Lower leg skin (tissue), 4 donors: ENCODE data around the gene ACTN4. TPM values are rescaled to one million over a fixed set of nuclear protein-coding genes. Genes with fewer than 3 reads are reported as not detected.

Experiments used
- DNase-seq, 2 donors: peaks; one replicate each; pipeline ENCODE4 v3.0.0-alpha.2; 2019; ENCODE audit warnings: low spot score in 2 of 2
- H3K4me3 ChIP-seq: fragments of 200-600 bp; sonication (generic); 2 replicates; pipeline ENCODE4 v1.5.1; 2017; ENCODE audit warnings: mild to moderate bottlenecking, low read depth; ENCODE audit not compliant: poor library complexity, severe bottlenecking
- CTCF ChIP-seq, 3 donors: fragments of 450-650 bp; IDR thresholded peaks; one replicate each; pipeline ENCODE4 v1.5.1; 2016; ENCODE audit warnings: antibody characterized with exemption in 3 of 3, mild to moderate bottlenecking in 3 of 3, moderate library complexity in 2 of 3
- POLR2A ChIP-seq, 2 donors: fragments of 450-650 bp; IDR thresholded peaks; one replicate each; pipeline ENCODE4 v1.6.1; 2016 to 2017; ENCODE audit warnings: antibody characterized with exemption in 2 of 2, mild to moderate bottlenecking in 1 of 2, moderate library complexity in 1 of 2
- WGBS, 2 donors: methylation state at CpG; one replicate each; pipeline ENCODE4 v1.1.5; 2018; 5-methylcytosine and 5-hydroxymethylcytosine counted together
- intact Hi-C: fragments of 100-400 bp; cut with DNase I; formaldehyde crosslinking; loops from one replicate; pipeline ENCODE4 v1.15.0; 2023; ENCODE audit warnings: low total_unique reads
- total RNA-seq, 4 donors: library from RNA; depleted of rRNA; stranded (reverse); fragments of >200 nt; gene quantifications; one replicate each; pipeline ENCODE4 v1.1.0, GENCODE V29; 2016

ACTN4 gene
- total RNA-seq, 4 donors from 2014 or later = 411 to 572 (median 469) TPM

DNA sequence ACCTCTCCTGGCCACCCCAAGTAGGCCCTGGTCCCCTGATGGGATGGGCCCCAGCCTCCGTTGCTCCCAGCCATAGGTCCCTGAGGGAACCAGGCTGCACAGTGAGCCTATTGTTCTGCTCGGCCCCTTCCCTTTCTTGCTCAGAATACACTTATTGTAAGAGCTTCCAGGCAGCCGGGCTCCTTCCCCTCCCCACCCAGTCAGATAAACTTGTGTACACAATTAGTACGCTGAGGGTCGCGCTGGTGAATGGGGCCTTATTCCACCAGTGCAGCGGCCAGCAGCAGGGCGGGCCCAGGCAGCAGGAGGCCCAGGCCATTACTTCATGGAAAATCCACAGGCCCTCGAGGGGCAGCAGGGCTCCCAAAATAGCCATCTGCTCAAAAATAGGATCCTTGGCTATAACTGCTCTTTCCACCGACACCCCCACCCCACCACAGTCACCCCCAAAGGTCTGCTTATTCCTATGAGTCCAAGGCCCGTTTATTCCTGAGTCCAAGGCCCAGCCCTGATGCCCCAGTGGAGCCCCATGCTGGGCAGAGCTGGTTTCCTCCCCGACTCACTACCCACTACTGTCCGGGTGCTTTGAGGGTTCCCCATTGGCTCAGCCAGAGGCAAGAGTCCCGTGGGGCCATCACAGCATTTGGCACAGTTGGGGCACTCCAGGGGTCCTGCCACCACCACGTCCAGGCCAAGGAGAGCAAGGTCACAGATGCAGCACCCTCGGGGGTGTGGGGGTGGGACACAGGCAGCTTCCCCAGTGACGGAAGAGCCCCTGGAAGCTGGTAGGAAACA, 74.7 kb downstream of the ACTN4 start:
- intact Hi-C loops = loop anchor here (10.0 kb wide), 1 partner anchor 203 kb away; no protein-coding TSS in a partner anchor
- H3K4me3 ChIP-seq = no peak overlapping the region
- 68 to 75% methylated on average over 17 of the region's 17 CpGs for WGBS, 2 donors
- TF ChIP-seq CTCF (IDR thresholded peaks at IDR 0.05) = no peak
- no peak for TF ChIP-seq POLR2A (IDR thresholded peaks at IDR 0.05)
- DNase-seq = no peak

DNA sequence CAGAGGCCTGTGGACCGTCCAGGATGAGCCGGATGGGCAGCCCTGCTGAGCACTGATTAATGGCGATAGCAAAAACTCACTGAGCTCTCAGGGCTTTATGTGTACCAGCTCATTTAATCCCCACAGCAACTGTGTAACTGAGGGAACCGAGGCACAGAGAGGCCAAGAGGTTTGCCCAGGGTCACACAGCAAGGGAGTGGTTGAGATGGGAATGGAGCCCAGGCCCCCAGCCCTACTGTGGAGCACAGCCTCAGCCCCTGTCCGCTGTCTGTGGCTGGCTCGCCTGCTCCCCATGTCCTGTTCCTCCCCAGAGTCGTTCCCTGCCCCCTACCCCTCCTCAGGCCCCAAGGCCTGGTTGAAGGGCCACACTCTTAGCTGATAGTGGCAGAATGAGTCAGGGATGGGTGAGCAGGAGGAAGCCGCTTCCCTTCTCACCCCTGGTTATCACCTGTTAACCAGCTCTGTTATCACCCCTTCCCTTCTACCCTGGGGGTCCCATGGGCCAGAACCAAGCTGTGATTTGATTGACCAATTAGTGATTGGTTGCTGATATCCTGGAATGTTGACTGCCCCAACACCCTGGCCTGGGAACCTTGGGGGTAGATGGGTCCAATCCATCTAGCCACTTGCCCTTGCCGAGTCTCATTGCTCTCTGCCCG, 75.6 kb downstream of the ACTN4 start:
- H3K4me3 ChIP-seq = no peak overlapping the region
- intact Hi-C loops = loop anchor here (10.0 kb wide), 1 partner anchor 202 kb away; no protein-coding TSS in a partner anchor
- DNase-seq = no peak
- WGBS, 2 donors = 90 to 96% methylated on average over 9 to 10 of the region's 10 CpGs
- TF ChIP-seq CTCF (IDR thresholded peaks at IDR 0.05) (no peak), POLR2A (IDR thresholded peaks at IDR 0.05) (no peak)

GRCh38 chr19:38723606-38723965, 76.1 kb downstream of the ACTN4 start:
- intact Hi-C loops = loop anchor here (10.0 kb wide), 1 partner anchor 201 kb away; no protein-coding TSS in a partner anchor
- no peak overlapping the region for H3K4me3 ChIP-seq
- TF ChIP-seq POLR2A (IDR thresholded peaks at IDR 0.05) = no peak
- no peak for TF ChIP-seq CTCF (IDR thresholded peaks at IDR 0.05)
- no peak for DNase-seq
- WGBS, 2 donors = 82 to 84% methylated on average over 8 to 11 of the region's 11 CpGs

- WGBS, 2 donors = 95% methylated on average over 33 to 36 of the region's 42 CpGs
- intact Hi-C loops = loop anchor here (10.0 kb wide), 1 partner anchor 201 kb away; no protein-coding TSS in a partner anchor
- TF ChIP-seq CTCF (IDR thresholded peaks at IDR 0.05) (no peak), POLR2A (IDR thresholded peaks at IDR 0.05) (no peak)
Measured at GRCh38 chr19:38723990-38724854, 76.8 kb downstream of the ACTN4 start.

DNA sequence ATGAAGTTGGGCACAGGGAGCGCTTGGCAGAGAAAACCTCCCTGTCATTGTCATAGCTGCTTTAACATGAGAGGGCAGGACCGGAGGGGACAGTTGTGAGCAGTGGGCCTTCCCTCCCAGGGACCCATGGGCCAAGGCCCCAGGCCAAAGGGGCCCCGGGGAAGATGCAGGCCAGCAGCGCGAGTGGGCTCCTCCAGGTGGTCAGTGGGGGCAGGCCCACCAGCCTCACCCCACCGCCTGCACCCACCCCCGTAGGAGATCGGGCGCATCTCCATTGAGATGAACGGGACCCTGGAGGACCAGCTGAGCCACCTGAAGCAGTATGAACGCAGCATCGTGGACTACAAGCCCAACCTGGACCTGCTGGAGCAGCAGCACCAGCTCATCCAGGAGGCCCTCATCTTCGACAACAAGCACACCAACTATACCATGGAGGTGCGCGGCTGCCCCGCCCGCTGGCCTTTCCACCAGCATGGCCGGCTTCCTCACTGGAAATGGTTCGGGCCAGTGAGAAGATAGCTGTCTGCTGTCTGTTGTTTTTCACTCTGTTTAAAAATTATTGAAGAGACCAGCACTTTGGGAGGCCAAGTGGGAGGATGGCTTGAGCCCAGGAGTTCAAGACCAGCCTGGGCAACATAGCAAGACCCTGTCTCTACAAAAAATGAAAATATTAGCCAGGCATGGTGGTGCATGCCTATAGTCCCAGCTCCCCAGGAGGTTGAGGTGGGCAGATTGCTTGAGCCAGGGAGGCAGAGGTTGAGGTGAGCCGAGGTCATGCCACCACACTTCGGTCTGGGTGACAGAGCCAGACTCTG, 78.2 kb downstream of the ACTN4 start:
- intact Hi-C loops = loop anchor here (10.0 kb wide), 1 partner anchor 199 kb away; no protein-coding TSS in a partner anchor
- TF ChIP-seq POLR2A (IDR thresholded peaks at IDR 0.05) (no peak), CTCF (IDR thresholded peaks at IDR 0.05) (no peak)
- 90 to 94% methylated on average over 18 to 21 of the region's 21 CpGs for WGBS, 2 donors
- no peak for DNase-seq
- H3K4me3 ChIP-seq = no peak overlapping the region

More at GRCh38 chr19:38723990-38724854, 76.8 kb downstream of the ACTN4 start:
- no peak for DNase-seq
- no peak overlapping the region for H3K4me3 ChIP-seq
